Calu3 (cell line): ENCODE data around the gene HS6ST1. TPM values are rescaled to one million over a fixed set of nuclear protein-coding genes. Genes with fewer than 3 reads are reported as not detected.

Experiments
- BruUV-seq: library from RNA; stranded (reverse); fragments of 400-500 nt; replicated peaks from 2 replicates; lab custom pipeline; 2021; lab: Mats Ljungman, UMichigan
- CTCF ChIA-PET: fragments of 300-600 bp; sonication (Branson Sonifier 250); formaldehyde crosslinking; loops from one replicate; lab custom pipeline; 2022; ENCODE audit warnings: antibody characterized with exemption; lab: Charles Lee
- DNase-seq: peaks from one replicate; pipeline ENCODE4 v3.0.0; 2022
- H3K27ac Mint-ChIP-seq: one replicate; pipeline ENCODE4 v1.8.0; 2022; ENCODE audit warnings: mixed read lengths; ENCODE audit not compliant: unreplicated experiment
- H3K27me3 Mint-ChIP-seq: one replicate; pipeline ENCODE4 v1.8.0; 2022; ENCODE audit warnings: mixed read lengths; ENCODE audit not compliant: unreplicated experiment
- H3K36me3 Mint-ChIP-seq: one replicate; pipeline ENCODE4 v1.8.0; 2022; ENCODE audit warnings: mild to moderate bottlenecking, moderate library complexity, mixed read lengths; ENCODE audit not compliant: insufficient read depth, unreplicated experiment
- H3K4me1 Mint-ChIP-seq: one replicate; pipeline ENCODE4 v1.8.0; 2022; ENCODE audit warnings: mild to moderate bottlenecking, low read depth, mixed read lengths; ENCODE audit not compliant: unreplicated experiment
- H3K4me3 Mint-ChIP-seq: one replicate; pipeline ENCODE4 v1.8.0; 2022; ENCODE audit warnings: mild to moderate bottlenecking, low read depth, moderate library complexity, mixed read lengths; ENCODE audit not compliant: unreplicated experiment
- H3K9me3 Mint-ChIP-seq: one replicate; pipeline ENCODE4 v1.8.0; 2022; ENCODE audit warnings: low read depth, mixed read lengths; ENCODE audit not compliant: unreplicated experiment
- CTCF ChIP-seq: fragments of 200-600 bp; IDR thresholded peaks from one replicate; pipeline ENCODE4 v1.8.0; 2022; ENCODE audit warnings: antibody characterized with exemption; ENCODE audit not compliant: unreplicated experiment
- intact Hi-C: fragments of 100-400 bp; cut with micrococcal nuclease; formaldehyde crosslinking; loops from one replicate; pipeline ENCODE4 v1.10.0; 2022; ENCODE audit not compliant: unreplicated experiment
- total RNA-seq: library from RNA; stranded (reverse); gene quantifications from 2 replicates; pipeline ENCODE4 v1.2.3, GENCODE V29; 2022

The HS6ST1 gene
- total RNA-seq, 1 experiment from 2014 or later, result 34.6 TPM

GRCh38 chr2:128303911-128304310, 14.8 kb downstream of the HS6ST1 start:
- Mint-ChIP-seq H3K27me3 (no peaks in the 10 kb centered on the region), H3K4me1 (peaks cover 5% of the 10 kb centered on the region), H3K9me3 (no peaks in the 10 kb centered on the region), H3K36me3 (peaks cover 4% of the 10 kb centered on the region), H3K27ac (no peak overlapping the region), H3K4me3 (no peak overlapping the region)
- intact Hi-C loops, result no loop called here
- no peak for TF ChIP-seq CTCF
- CTCF ChIA-PET, result no interaction called here
- no peak for DNase-seq
- no TSS peak for BruUV-seq

GRCh38 chr2:128303095-128303791, 15.4 kb downstream of the HS6ST1 start:
- no peak for TF ChIP-seq CTCF
- H3K4me3 Mint-ChIP-seq, result no peak overlapping the region
- no peaks in the 10 kb centered on the region for H3K9me3 Mint-ChIP-seq
- H3K36me3 Mint-ChIP-seq, result peaks cover 4% of the 10 kb centered on the region
- DNase-seq, result no peak
- intact Hi-C loops, result no loop called here
- H3K4me1 Mint-ChIP-seq, result peaks cover 5% of the 10 kb centered on the region
- H3K27ac Mint-ChIP-seq, result no peak overlapping the region
- H3K27me3 Mint-ChIP-seq, result no peaks in the 10 kb centered on the region
- no TSS peak for BruUV-seq
- CTCF ChIA-PET, result no interaction called here

GRCh38 chr2:128302744-128303067, 16.0 kb downstream of the HS6ST1 start:
- H3K27me3 Mint-ChIP-seq, result no peaks in the 10 kb centered on the region
- peaks cover under 1% of the 10 kb centered on the region for H3K36me3 Mint-ChIP-seq
- no peak for DNase-seq
- peaks cover 5% of the 10 kb centered on the region for H3K4me1 Mint-ChIP-seq
- no peaks in the 10 kb centered on the region for H3K9me3 Mint-ChIP-seq
- no TSS peak for BruUV-seq
- intact Hi-C loops, result no loop called here
- no peak for TF ChIP-seq CTCF
- no peak overlapping the region for H3K27ac Mint-ChIP-seq
- no peak overlapping the region for H3K4me3 Mint-ChIP-seq
- CTCF ChIA-PET, result no interaction called here

- no TSS peak for BruUV-seq
- H3K27ac Mint-ChIP-seq, result no peak overlapping the region
- intact Hi-C loops, result no loop called here
Observed at GRCh38 chr2:128302011-128302743, 16.5 kb downstream of the HS6ST1 start.

More at GRCh38 chr2:128302011-128302743, 16.5 kb downstream of the HS6ST1 start:
- Mint-ChIP-seq H3K27me3 (no peaks in the 10 kb centered on the region), H3K4me3 (no peak overlapping the region), H3K9me3 (no peaks in the 10 kb centered on the region), H3K4me1 (peaks cover 5% of the 10 kb centered on the region), H3K36me3 (no peaks in the 10 kb centered on the region)
- no peak for DNase-seq
- CTCF ChIA-PET, result no interaction called here
- no peak for TF ChIP-seq CTCF
